Umbilical cord (tissue), 2 donors: ENCODE data around the gene NPFF. TPM values are rescaled to one million over a fixed set of nuclear protein-coding genes. Genes with fewer than 3 reads are reported as not detected.
"Not testable (repeated sequence)": the region's sequence is repeated elsewhere in the genome, so short reads cannot be mapped to it uniquely, and the experiment has no call there.

Experiments used
- DNase-seq: peaks from one replicate; pipeline ENCODE4 v3.0.0-alpha.2; 2015; ENCODE audit warnings: low spot score
- total RNA-seq: library from RNA; depleted of rRNA; stranded (reverse); fragments of >200 nt; gene quantifications from one replicate; pipeline ENCODE4 v1.2.3, GENCODE V29; 2014; ENCODE audit warnings: low replicate concordance; ENCODE audit not compliant: insufficient read depth

Gene NPFF
- total RNA-seq, 1 donor from 2014 or later = not detected

DNA sequence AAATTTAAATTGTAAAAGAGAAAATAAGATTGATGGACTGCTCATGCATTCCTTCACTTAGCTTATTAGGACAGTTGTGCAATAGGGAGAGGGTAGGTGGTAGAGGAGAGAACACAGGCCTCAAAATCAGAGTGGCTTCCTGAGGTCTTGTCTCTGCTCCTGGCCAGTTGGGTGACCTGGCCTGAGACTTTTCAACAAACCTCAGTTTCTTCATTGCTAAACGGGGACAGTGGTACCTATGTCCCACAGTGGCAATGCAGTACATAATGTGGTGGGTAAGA lies 10.6 kb downstream of the NPFF start:
- DNase-seq = no peak

GRCh38 chr12:53495903-53496751 lies 11.2 kb downstream of the NPFF start:
- DNase-seq = peak; percentile 98

GRCh38 chr12:53493610-53494391 lies 13.5 kb downstream of the NPFF start:
- no peak for DNase-seq

- peak; percentile 96 for DNase-seq
Measured at GRCh38 chr12:53492830-53493609, 14.3 kb downstream of the NPFF start.

- DNase-seq = no peak
Measured at GRCh38 chr12:53492188-53492587, 15.1 kb downstream of the NPFF start.

GRCh38 chr12:53489242-53489864 lies 17.9 kb downstream of the NPFF start:
- no peak for DNase-seq

- DNase-seq = no peak
Measured at GRCh38 chr12:53486736-53487487, 20.4 kb downstream of the NPFF start.

GRCh38 chr12:53485955-53486735 lies 21.1 kb downstream of the NPFF start:
- no peak for DNase-seq

GRCh38 chr12:53484686-53485575 lies 22.4 kb downstream of the NPFF start:
- no peak for DNase-seq

DNA sequence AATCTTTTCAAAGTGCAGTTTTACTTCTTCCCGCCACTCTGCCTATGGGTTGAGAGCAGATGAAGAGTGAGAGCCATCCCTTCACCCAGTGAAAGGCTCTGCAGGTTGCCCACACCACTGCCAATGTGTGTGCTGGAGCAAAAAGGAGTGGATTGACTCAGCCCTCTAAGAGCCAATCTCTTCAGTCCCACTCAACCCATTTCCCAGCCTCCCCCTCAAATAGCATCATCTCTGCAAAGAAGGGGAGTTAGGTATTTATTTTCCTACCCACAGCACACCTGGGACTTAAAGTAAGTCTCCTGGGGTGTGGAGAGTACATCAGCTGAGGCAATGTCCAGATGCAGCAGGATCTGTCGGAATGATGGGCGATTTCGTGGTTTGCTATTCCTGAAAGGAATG lies 23.3 kb downstream of the NPFF start:
- no peak for DNase-seq

- DNase-seq = no peak
Measured at GRCh38 chr12:53483225-53483978, 23.9 kb downstream of the NPFF start.

GRCh38 chr12:53482626-53483168 lies 24.6 kb downstream of the NPFF start:
- DNase-seq = no peak

DNA sequence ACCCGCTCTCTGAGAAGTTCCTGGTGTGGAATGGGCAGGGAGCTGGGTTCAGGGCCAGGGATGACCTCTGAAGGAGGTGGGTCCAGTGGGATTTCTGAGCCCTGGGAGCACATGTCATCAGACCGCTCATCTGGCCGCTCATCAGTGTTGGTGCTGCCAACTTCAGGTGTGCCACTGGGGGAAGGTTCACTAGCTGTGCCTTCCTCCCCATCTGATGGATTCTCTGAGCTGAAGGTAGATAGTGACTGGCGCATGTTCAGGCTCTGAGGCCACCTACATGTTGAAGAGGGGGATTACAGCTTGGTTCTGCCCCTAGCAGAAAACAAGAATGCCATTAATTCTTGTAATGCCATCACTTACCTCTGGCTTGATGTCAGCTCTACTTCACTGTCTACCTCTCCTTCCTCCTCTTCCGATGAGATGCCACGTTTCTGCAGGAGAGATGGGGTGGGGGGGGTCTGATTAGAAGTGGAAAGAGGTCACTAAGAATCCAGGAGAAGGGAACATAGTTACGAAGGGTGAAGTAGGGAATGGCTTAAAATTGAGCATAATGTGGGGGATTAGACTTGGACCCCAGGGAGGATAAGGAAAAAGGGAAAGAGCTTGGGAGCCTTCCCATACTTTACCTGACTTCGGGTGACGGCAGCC lies 25.2 kb downstream of the NPFF start:
- DNase-seq = no peak

DNA sequence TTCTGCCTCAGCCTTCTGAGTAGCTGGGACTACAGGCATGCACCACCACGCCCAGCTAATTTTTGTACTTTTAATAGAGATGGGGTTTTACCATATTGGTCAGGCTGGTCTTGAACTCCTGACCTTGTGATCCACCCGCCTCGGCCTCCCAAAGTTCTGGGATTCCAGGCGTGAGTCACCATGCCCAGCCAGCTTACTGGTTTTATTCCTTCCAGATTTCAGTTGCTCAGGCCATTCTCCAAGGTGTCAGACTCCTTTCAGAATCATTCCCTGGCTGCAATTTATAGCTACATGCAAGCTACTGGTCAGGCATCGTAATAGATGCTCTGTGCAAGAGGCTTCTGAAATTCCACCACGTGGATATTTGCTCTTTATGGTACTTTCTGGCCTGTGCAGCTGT lies 25.8 kb downstream of the NPFF start:
- not testable (repeated sequence) for DNase-seq

DNA sequence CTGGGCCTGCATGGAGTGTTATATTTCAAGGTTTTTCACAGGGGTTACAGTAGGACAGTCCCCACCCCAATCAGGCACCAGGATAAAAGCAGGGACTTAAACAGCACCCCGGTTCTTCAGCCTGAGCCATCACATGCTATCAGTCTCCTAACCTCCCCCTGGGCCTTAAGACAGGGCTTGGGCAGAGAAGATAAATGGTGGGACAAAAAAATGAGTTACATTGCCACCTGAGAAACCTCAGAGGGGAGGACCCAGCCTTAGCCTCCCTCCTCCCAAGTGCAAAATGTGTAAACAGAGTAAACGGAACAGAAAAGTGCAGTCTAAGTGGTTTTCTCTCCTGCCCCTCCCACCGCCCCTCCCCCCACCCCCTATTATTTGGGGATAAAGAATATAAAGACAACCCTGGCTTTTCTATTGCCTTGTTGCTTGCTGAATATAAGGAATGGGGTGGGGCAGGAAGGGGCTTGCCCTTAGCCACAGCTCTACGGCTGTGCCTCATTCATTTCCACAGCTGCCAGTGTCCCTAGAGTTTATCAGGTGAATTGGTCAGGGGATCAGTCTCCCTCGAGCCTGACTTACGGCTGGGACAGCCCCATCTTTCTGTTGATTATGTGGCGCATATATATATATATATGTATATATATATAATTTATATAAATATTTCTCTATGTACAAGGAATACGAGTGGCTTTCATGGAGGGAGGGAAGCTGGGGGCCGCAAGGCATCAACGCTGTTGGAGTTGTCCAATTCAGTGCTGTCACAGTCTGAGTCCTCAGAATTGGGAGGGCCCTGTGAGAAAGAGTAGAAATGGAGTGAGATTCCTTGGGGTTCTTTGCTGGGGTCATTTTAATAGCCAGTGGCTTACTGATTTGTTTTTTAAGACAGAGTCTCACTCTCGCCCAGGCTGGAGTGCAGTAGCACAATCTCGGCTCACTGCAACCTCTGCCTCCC lies 26.5 kb downstream of the NPFF start:
- no peak for DNase-seq

DNA sequence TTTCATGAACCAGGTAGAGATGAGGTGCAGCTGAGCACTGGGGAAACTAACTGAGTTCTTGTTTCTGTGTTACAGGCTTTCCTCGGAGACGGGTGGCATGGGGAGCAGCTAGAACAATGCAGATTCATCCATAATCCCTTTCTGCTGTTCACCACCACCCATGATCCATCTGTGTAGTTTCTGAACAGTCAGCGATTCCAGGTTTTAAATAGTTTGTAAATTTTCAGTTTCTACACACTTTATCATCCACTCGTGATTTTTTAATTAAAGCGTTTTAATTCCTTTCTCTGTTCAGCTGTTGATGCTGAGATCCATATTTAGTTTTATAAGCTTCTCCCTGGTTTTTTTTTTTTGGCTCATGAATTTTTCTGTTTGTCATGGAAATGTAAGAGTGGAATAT lies 28.0 kb downstream of the NPFF start:
- no peak for DNase-seq

DNA sequence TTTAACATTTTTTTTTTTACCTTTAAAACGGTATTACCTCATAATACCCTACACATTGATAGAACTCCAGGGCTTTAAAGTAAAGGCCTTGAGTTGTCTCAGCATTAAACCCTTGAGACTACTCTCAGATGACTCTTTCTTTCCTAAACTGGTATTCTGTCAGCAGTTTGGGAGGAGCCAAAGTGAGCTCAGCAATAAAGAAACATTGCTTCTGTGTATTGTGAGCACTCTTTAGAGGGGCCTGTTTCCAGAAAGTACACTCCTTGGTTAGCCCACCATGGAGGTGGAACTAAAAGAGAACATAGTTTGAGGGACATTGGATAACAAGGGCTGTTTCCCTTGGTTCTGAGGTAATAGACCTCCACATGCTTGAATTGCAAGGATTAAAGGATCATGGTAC lies 28.4 kb downstream of the NPFF start:
- no peak for DNase-seq
